HepG2 (cell line): Measurements from ENCODE around the gene RHO.

Experiments used
- BRCA1 ChIP-seq: sonication (generic); formaldehyde crosslinking; IDR thresholded peaks from 2 replicates; pipeline ENCODE4 v1.4.0; 2020; ENCODE audit warnings: missing genetic modification reagents
- CTCF ChIP-seq: sonication (generic); formaldehyde crosslinking; IDR thresholded peaks from 2 replicates; pipeline ENCODE4 v1.5.0; 2020; ENCODE audit warnings: mild to moderate bottlenecking, missing genetic modification reagents, moderate library complexity
- DDIT3 ChIP-seq: sonication (generic); formaldehyde crosslinking; IDR thresholded peaks from 2 replicates; pipeline ENCODE4 v1.4.0; 2020; ENCODE audit warnings: mild to moderate bottlenecking, missing genetic modification reagents
- GTF2F1 ChIP-seq: fragments of 150-350 bp; IDR thresholded peaks from 2 replicates; pipeline ENCODE4 v1.6.1; 2014; ENCODE audit warnings: low read length
- HDAC6 ChIP-seq: fragments of 200-600 bp; sonication (generic); IDR thresholded peaks from 2 replicates; pipeline ENCODE4 v1.7.0; 2017; ENCODE audit warnings: mild to moderate bottlenecking, antibody characterized with exemption, low read length, low read depth
- KLF9 ChIP-seq: IDR thresholded peaks from 2 replicates; pipeline ENCODE4 v1.6.1; 2016; ENCODE audit warnings: low read depth
- MED1 ChIP-seq: sonication (generic); formaldehyde crosslinking; IDR thresholded peaks from 2 replicates; pipeline ENCODE4 v1.4.0; 2020; ENCODE audit warnings: missing genetic modification reagents
- POLR2A ChIP-seq, 2 experiments: IDR thresholded peaks; 2 replicates each; pipeline ENCODE4 v1.6.1; 2011; ENCODE audit warnings: low read depth in 2 of 2, low read length in 2 of 2, mild to moderate bottlenecking in 1 of 2, moderate library complexity in 1 of 2; ENCODE audit not compliant: insufficient read depth in 1 of 2
- PPARG ChIP-seq: conservative IDR thresholded peaks from 2 replicates; pipeline ENCODE4 v1.6.1; 2016; ENCODE audit warnings: missing biosample characterization, missing genetic modification reagents
- REST ChIP-seq, 2 experiments: IDR thresholded peaks; 2 replicates each; pipeline ENCODE4 v1.6.1; 2011 to 2012; ENCODE audit warnings: low read length in 2 of 2, borderline replicate concordance in 1 of 2, low read depth in 1 of 2, mild to moderate bottlenecking in 1 of 2, moderate library complexity in 1 of 2
- ZBTB33 ChIP-seq: sonication (generic); formaldehyde crosslinking; IDR thresholded peaks from 2 replicates; pipeline ENCODE4 v1.4.0; 2020; ENCODE audit warnings: missing genetic modification reagents
- ZNF280B ChIP-seq: sonication (generic); formaldehyde crosslinking; IDR thresholded peaks from 2 replicates; pipeline ENCODE4 v1.5.0; 2020; ENCODE audit warnings: missing genetic modification reagents, mild to moderate bottlenecking, borderline replicate concordance
- ZNF292 ChIP-seq: sonication (generic); formaldehyde crosslinking; IDR thresholded peaks from 2 replicates; pipeline ENCODE4 v1.8.1; 2022; ENCODE audit warnings: mild to moderate bottlenecking, low read depth, missing genetic modification reagents, borderline replicate concordance

GRCh38 chr3:129536804-129537203 lies 8.4 kb downstream of the RHO start:
- TF ChIP-seq BRCA1 (CRISPR knock-in tag), result no peak
- TF ChIP-seq GTF2F1, result no peak
- TF ChIP-seq ZBTB33 (CRISPR knock-in tag), result no peak
- TF ChIP-seq HDAC6, result no peak
- no peak for TF ChIP-seq PPARG (CRISPR knock-in tag)
- TF ChIP-seq KLF9 (CRISPR knock-in tag), result no peak
- no peak for TF ChIP-seq CTCF (CRISPR knock-in tag)
- no peak for TF ChIP-seq DDIT3 (CRISPR knock-in tag)
- TF ChIP-seq POLR2A (IDR thresholded peaks at IDR 0.05; ENCODE audit: insufficient read depth in 1 of 2, low read depth in 2 of 2, low read length in 2 of 2), result no peak
- TF ChIP-seq ZNF280B, result no peak
- TF ChIP-seq ZNF292 (CRISPR knock-in tag), result no peak
- TF ChIP-seq REST (IDR thresholded peaks at IDR 0.05; ENCODE audit: borderline replicate concordance in 1 of 2, low read depth in 1 of 2, low read length in 2 of 2), result no peak
- no peak for TF ChIP-seq MED1 (CRISPR knock-in tag)
